HL-60/S4 treated with retinoic acid at 250 ng/mL for 4 days and 3 days (cell line): ENCODE data around the gene AK4.
"Not testable (repeated sequence)": the region's sequence is repeated elsewhere in the genome, so short reads cannot be mapped to it uniquely, and the experiment has no call there.

Source experiments
- in situ Hi-C: fragments of 300-500 bp; cut with MboI; formaldehyde crosslinking; loops from 2 replicates; pipeline ENCODE4 v1.7.0; 2022; ENCODE audit warnings: low sequenced_read_pairs

The AK4 gene

GRCh38 chr1:65148178-65148547 is at the start of gene AK4:
Gene AK4, plus strand, starts transcription at chr1:65148203. Its CDS starts 205 bp downstream, at chr1:65148408.
- in situ Hi-C loops: not testable (repeated sequence)

- in situ Hi-C loops: no loop called here
These were observed 44.2 kb upstream of the AK4 start for GRCh38 chr1:65103807-65104206.

DNA sequence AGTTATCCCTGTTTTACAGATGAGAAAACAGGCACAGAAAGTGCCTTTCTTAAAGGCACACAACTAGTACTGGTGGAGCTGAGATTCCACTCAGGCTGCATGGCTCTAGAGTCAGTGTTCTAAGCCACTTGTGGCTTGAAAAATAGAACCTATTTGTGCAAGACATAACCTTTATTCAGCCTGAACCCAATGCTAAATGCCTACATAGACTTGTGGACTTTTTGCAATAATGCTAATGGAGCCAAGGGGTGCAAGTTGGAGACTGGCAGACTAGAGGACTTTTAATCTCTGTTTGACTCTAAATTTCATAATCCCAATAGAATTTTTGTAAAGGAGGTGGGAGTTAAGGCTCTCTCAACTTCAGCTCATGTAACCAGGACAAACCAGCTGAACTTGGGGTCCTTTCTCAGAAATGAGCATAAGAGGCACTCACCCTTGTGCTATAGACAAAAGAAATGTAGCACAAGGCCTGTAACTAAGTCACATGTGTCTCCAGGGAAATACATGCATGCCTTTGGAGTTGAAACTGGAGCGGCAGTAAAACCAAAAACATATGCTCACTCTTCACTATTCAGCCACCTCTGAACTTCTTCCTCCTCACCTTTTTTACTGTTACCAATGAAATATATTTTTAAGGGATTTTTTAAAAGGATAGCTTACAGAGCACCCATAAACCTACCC is 43.0 kb upstream of the AK4 start:
- in situ Hi-C loops: no loop called here

DNA sequence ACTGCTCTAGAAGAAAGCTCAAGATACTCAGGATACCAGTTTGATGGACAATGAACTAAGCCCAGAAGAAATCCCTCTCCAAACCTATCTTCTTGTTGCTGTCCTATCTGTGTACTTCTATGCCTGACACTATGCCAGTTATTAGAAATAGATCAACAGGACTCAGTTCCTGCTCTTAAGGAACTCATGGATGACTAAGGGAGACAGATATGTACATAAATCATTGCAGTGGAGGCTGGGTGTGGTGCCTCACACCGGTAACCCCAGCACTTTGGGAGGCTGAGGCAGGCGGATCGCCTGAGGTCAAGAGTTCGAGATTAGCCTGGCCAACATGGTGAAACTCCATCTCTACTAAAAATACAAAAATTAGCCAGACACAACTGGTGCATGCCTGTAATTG is 42.4 kb upstream of the AK4 start:
- in situ Hi-C loops: no loop called here

GRCh38 chr1:65108025-65108642 is 39.9 kb upstream of the AK4 start:
- in situ Hi-C loops: no loop called here

GRCh38 chr1:65109487-65109886 is 38.5 kb upstream of the AK4 start:
- in situ Hi-C loops: no loop called here

- in situ Hi-C loops: no loop called here
These were observed 35.2 kb upstream of the AK4 start for GRCh38 chr1:65112811-65113210.

DNA sequence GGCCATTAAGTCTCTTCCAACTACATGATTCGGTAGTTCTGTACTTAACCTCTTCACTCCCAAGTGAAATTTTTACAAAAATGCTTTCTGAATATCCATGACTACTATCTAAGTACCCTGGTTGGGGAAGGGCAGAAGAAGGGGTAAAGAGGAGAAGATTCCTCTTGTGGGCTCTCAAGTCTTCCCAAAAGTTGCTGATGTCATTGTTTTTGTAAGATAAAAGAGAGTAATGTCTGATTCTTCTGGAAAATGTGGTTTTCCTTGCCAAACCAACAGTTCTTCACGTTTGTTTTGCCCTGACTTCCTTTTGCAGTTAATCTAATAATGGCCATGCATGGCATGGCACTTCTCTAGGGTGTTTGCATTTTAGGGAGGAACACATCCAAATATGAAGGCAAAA is 34.7 kb upstream of the AK4 start:
- in situ Hi-C loops: no loop called here

GRCh38 chr1:65114322-65114721 is 33.7 kb upstream of the AK4 start:
- in situ Hi-C loops: no loop called here

DNA sequence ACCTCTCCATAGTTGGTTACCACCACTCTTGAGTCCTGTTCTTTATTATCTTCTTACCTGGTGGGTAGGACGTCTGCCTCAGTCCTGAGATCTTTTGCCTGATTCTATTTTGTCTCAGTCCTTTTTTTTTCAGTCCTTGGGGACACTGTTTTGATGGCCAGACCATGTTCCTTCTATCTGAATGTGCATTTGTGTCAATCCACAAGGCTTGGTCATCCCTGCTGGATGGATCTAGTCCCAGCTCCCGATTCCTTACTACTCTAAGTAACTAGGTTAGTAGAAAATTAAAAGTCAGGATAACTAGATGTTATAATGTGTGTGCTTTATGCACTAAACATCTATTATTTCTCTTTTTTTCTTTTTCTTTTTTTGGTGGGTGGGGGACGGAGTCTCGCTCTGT is 28.1 kb upstream of the AK4 start:
- in situ Hi-C loops: no loop called here

GRCh38 chr1:65129104-65129503 is 18.9 kb upstream of the AK4 start:
- in situ Hi-C loops: not testable (repeated sequence)

DNA sequence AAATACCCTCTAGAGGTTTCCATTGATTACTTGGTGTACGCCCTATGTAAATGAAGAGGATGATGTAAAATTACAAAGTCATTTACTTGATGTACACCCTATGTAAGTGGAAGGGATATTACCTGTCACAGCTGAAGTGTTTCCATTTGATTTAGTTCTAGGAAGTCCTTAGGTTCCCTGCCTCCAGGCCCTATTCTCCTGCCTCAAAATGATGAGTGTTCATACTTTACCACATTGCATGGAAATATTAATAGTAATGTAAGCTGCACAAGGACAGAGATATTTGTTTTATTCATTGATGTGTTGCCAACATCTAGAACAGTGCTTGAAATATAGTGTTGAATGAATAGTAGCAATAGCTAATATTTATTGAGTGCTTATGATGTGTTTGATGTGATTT is 9.5 kb upstream of the AK4 start:
- in situ Hi-C loops: no loop called here

- in situ Hi-C loops: not testable (repeated sequence)
These were observed 8.2 kb upstream of the AK4 start for GRCh38 chr1:65139793-65140192.

DNA sequence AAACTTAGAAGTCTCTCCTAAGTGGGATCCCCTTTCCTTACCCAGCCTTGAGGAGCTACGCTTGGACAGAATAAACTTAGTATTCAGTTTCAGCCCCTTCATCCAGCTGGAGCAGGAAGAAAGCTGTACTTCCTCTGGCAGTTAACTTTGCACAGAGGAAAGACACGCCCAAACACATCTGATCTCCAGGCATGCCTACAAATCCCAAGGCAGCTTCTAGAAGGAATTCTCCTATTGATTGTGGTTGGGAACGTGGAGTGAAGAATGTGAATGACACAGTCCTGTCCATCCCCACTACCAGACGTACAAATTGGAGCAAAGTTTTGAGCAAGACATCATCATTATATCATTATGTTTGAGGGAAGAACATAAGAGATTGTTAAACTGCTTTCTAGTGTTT is 6.6 kb upstream of the AK4 start:
- in situ Hi-C loops: no loop called here

- in situ Hi-C loops: no loop called here
These were observed 6.1 kb upstream of the AK4 start for GRCh38 chr1:65141918-65142317.

DNA sequence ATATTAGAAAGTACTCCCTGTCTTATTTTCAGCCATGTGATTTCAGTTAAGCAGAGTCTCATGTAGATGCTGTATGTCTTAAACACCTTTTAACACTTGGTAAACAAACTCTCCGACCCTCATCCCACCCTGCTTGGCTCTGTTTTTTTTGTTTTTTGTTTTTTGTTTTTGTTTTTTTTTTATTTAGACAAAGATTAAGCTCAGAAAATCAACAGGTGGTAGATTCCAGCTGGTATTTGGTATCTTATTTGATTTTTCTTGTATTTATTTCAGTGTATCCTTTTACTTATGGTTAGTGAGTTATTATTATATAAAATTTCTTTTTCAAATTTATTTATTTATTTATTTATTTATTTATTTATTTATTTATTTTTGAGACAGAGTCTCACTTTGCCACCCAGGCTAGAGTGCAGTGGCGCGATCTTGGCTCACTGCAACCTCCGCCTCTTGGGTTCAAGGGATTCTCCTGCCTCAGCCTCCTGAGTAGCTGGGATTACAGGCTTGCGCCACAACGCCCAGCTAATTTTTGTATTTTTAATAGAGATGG is 4.8 kb upstream of the AK4 start:
- in situ Hi-C loops: not testable (repeated sequence)

GRCh38 chr1:65146908-65147423 is 1.0 kb upstream of the AK4 start:
- in situ Hi-C loops: no loop called here

DNA sequence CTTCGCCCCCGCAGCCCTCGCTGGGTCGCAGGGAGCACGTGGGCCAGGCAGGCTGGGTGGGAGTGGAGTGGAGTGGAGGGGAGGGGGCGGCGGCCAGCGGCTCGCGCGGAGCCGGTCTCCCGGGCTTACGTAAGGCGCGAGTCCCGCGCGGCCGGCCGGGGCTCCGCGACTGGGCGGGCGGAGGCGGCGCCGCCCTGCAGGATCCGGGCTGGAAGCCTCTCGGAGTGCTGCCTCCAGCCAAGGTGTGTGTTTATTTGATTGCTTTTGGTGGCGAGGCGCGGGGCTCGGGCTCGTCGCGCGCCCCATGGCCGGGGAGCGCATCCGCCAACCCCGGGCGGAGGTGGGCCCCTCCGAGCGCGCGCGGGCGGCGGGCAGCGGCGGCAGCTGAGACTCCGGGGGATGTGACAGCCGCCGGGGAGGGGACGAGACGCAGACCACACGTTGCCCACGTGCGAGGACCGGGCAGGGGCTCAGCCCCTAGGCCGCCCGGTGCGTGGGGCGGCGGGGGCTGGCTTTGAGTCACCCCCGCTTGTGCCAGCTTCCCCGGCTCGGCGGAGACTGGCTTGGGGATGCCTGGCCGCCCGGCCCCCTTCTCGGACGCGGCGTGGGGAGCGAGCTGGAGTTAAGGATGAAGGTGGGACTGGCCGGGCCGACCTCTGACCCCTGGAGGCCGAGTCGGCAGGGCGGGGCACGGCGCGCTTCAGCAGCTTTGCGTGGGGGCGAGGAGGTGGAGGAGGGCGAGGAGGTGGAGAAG is 402 bp upstream of the AK4 start:
- in situ Hi-C loops: no loop called here

- in situ Hi-C loops: no loop called here
These were observed 746 bp downstream of the AK4 start for GRCh38 chr1:65148548-65149350.

GRCh38 chr1:65149351-65150107 is 1.5 kb downstream of the AK4 start:
- in situ Hi-C loops: no loop called here
